Measurements from ENCODE around the gene BNIP3. TPM values are rescaled to one million over a fixed set of nuclear protein-coding genes. Genes with fewer than 3 reads are reported as not detected.

BNIP3 gene
- polyA plus RNA-seq, 3 donors = 3.2 to 7.2 (median 4.6) TPM

Other genes with a start within 250 kb of the BNIP3 start
- gene PPP2R2D, start 80.9 kb downstream of the BNIP3 start, polyA plus RNA-seq = 10 to 100 TPM; 12.8 to 23.5 (median 12.9) TPM
- under 1 TPM in 1 of 3 donors, not detected in 2; 0.20 TPM for gene JAKMIP3, start 84.0 kb upstream of the BNIP3 start, polyA plus RNA-seq
- under 1 TPM in 1 of 3 donors, not detected in 2; 0.08 TPM for gene DPYSL4, start 205.0 kb upstream of the BNIP3 start, polyA plus RNA-seq

All from CD14-positive monocyte (primary cell).